Activated CD4-positive, alpha-beta memory T cell treated with anti-CD3 and anti-CD28 coated beads, Interleukin-2, amount 10 ng/mL, durations not matched to agents 7 days and 5 days (primary cell): ENCODE data around the gene ZRANB3. TPM values are rescaled to one million over a fixed set of nuclear protein-coding genes. Genes with fewer than 3 reads are reported as not detected.
A peak's percentile ranks its signal among the peaks of the same experiment; 100 is the strongest.
"Not testable (repeated sequence)": the region's sequence is repeated elsewhere in the genome, so short reads cannot be mapped to it uniquely, and the experiment has no call there.

ENCODE experiments used
- CTCF ChIA-PET: fragments of 350-600 bp; sonication (Branson Sonifier 250); formaldehyde crosslinking; loops from one replicate; lab custom pipeline; 2021; ENCODE audit warnings: antibody characterized with exemption, inconsistent platforms; lab: Charles Lee
- POLR2A ChIA-PET: fragments of 350-600 bp; sonication (Branson Sonifier 250); formaldehyde crosslinking; loops from one replicate; lab custom pipeline; 2021; ENCODE audit warnings: antibody characterized with exemption; lab: Charles Lee
- DNase-seq: peaks from one replicate; pipeline ENCODE4 v3.0.0-alpha.2; 2020
- H3K27ac Mint-ChIP-seq: one replicate; pipeline ENCODE4 v1.8.0; 2021; ENCODE audit warnings: mild to moderate bottlenecking, mixed read lengths
- H3K27me3 Mint-ChIP-seq: one replicate; pipeline ENCODE4 v1.8.0; 2021; ENCODE audit warnings: mixed read lengths
- H3K36me3 Mint-ChIP-seq: one replicate; pipeline ENCODE4 v1.8.0; 2021; ENCODE audit warnings: low read depth, mixed read lengths
- H3K4me1 Mint-ChIP-seq: one replicate; pipeline ENCODE4 v1.8.0; 2021; ENCODE audit warnings: mixed read lengths
- H3K4me3 Mint-ChIP-seq: one replicate; pipeline ENCODE4 v1.8.0; 2021; ENCODE audit warnings: mild to moderate bottlenecking, mixed read lengths
- H3K9me3 Mint-ChIP-seq: one replicate; pipeline ENCODE4 v1.8.0; 2021; ENCODE audit warnings: mixed read lengths
- total RNA-seq, 2 experiments: library from RNA; stranded (reverse); gene quantifications; one replicate each; pipeline ENCODE4 v1.2.3, GENCODE V29; 2021

The ZRANB3 gene
- total RNA-seq, 2 experiments from 2014 or later, result 5.8 to 6.2 TPM

GRCh38 chr2:135531231-135532197 is 496 bp upstream of the ZRANB3 start, which contains the start of gene R3HDM1:
TSS of gene R3HDM1 (plus strand) at chr2:135531484. CDS start at chr2:135604846, 73,362 bp downstream.
- peak; percentile 96 for DNase-seq
- ChIA-PET POLR2A (interaction anchor here (0.6 to 3.2 kb wide), 22 partner anchors 11 to 852 kb away, joined by 3 to 30 read pairs (median 4); partner anchors contain the start of genes CCNT2, RAB3GAP1 and UBXN4), CTCF (interaction anchor here (0.7 to 2.5 kb wide), 6 partner anchors 89 to 527 kb away, joined by 3 to 9 read pairs (median 4); partner anchors contain the start of gene UBXN4)
- Mint-ChIP-seq H3K4me1 (peaks cover 31% of the 10 kb centered on the region), H3K9me3 (no peaks in the 10 kb centered on the region), H3K27me3 (no peaks in the 10 kb centered on the region), H3K36me3 (peaks cover 6% of the 10 kb centered on the region), H3K4me3 (no peak within 1 kb of the TSS), H3K27ac (no peak within 1 kb of the TSS)

GRCh38 chr2:135528006-135528405 is 3.0 kb downstream of the ZRANB3 start:
- ChIA-PET POLR2A (no interaction called here), CTCF (no interaction called here)
- no peak for DNase-seq
- Mint-ChIP-seq H3K9me3 (no peaks in the 10 kb centered on the region), H3K4me3 (no peak overlapping the region), H3K4me1 (peaks cover 23% of the 10 kb centered on the region), H3K27ac (no peak overlapping the region), H3K27me3 (no peaks in the 10 kb centered on the region), H3K36me3 (peaks cover 6% of the 10 kb centered on the region)

- H3K4me3 Mint-ChIP-seq, result no peak overlapping the region
- CTCF ChIA-PET, result interaction anchor here (1.1 kb wide), 1 partner anchor 522 kb away, joined by 3 read pairs; no protein-coding TSS in a partner anchor
- no peaks in the 10 kb centered on the region for H3K27me3 Mint-ChIP-seq
- H3K36me3 Mint-ChIP-seq, result peaks cover 14% of the 10 kb centered on the region
- no peak overlapping the region for H3K27ac Mint-ChIP-seq
- H3K9me3 Mint-ChIP-seq, result peaks cover 2% of the 10 kb centered on the region
- POLR2A ChIA-PET, result no interaction called here
- no peak for DNase-seq
- H3K4me1 Mint-ChIP-seq, result peaks cover 15% of the 10 kb centered on the region
Measured at GRCh38 chr2:135525786-135526185, 5.2 kb downstream of the ZRANB3 start.

- Mint-ChIP-seq H3K9me3 (peaks cover 4% of the 10 kb centered on the region), H3K4me1 (peaks cover 8% of the 10 kb centered on the region), H3K4me3 (no peak overlapping the region), H3K27ac (no peak overlapping the region), H3K27me3 (no peaks in the 10 kb centered on the region), H3K36me3 (no peaks in the 10 kb centered on the region)
- POLR2A ChIA-PET, result no interaction called here
- DNase-seq, result no peak
- CTCF ChIA-PET, result no interaction called here
Measured at GRCh38 chr2:135512099-135512498, 18.9 kb downstream of the ZRANB3 start.

- no peak for DNase-seq
- H3K4me3 Mint-ChIP-seq, result no peak overlapping the region
- H3K9me3 Mint-ChIP-seq, result peaks cover 4% of the 10 kb centered on the region
- ChIA-PET POLR2A (interaction anchor here (0.7 kb wide), 1 partner anchor 254 kb away, joined by 3 read pairs; no protein-coding TSS in a partner anchor), CTCF (no interaction called here)
- no peak overlapping the region for H3K27ac Mint-ChIP-seq
- H3K36me3 Mint-ChIP-seq, result no peaks in the 10 kb centered on the region
- peaks cover 8% of the 10 kb centered on the region for H3K4me1 Mint-ChIP-seq
- no peaks in the 10 kb centered on the region for H3K27me3 Mint-ChIP-seq
Measured at GRCh38 chr2:135510577-135510976, 20.4 kb downstream of the ZRANB3 start.

GRCh38 chr2:135504811-135505210 is 26.2 kb downstream of the ZRANB3 start:
- Mint-ChIP-seq H3K27ac (no peak overlapping the region), H3K4me1 (no peaks in the 10 kb centered on the region), H3K4me3 (no peak overlapping the region), H3K27me3 (no peaks in the 10 kb centered on the region), H3K9me3 (peaks cover under 1% of the 10 kb centered on the region), H3K36me3 (peaks cover 3% of the 10 kb centered on the region)
- ChIA-PET CTCF (no interaction called here), POLR2A (no interaction called here)
- DNase-seq, result no peak

- H3K4me3 Mint-ChIP-seq, H3K27ac Mint-ChIP-seq: not testable (repeated sequence)
- peaks cover 15% of the 10 kb centered on the region for H3K36me3 Mint-ChIP-seq
Measured at GRCh38 chr2:135498588-135498987, 32.4 kb downstream of the ZRANB3 start.

GRCh38 chr2:135494917-135495316 is 36.1 kb downstream of the ZRANB3 start:
- Mint-ChIP-seq H3K27me3 (no peaks in the 10 kb centered on the region), H3K36me3 (peaks cover 15% of the 10 kb centered on the region), H3K4me1 (no peaks in the 10 kb centered on the region), H3K27ac (no peak overlapping the region), H3K9me3 (peaks cover 14% of the 10 kb centered on the region), H3K4me3 (no peak overlapping the region)
- POLR2A ChIA-PET, result no interaction called here
- CTCF ChIA-PET, result no interaction called here
- DNase-seq, result no peak

More at GRCh38 chr2:135498588-135498987, 32.4 kb downstream of the ZRANB3 start:
- H3K4me1 Mint-ChIP-seq, H3K27me3 Mint-ChIP-seq, CTCF ChIA-PET, POLR2A ChIA-PET, DNase-seq: not testable (repeated sequence)
- peaks cover 14% of the 10 kb centered on the region for H3K9me3 Mint-ChIP-seq

GRCh38 chr2:135494503-135494902 is 36.5 kb downstream of the ZRANB3 start:
- DNase-seq, result no peak
- Mint-ChIP-seq H3K4me1 (no peaks in the 10 kb centered on the region), H3K27ac (no peak overlapping the region), H3K9me3 (peaks cover 12% of the 10 kb centered on the region), H3K4me3 (no peak overlapping the region), H3K36me3 (peaks cover 15% of the 10 kb centered on the region), H3K27me3 (no peaks in the 10 kb centered on the region)
- POLR2A ChIA-PET, result no interaction called here
- CTCF ChIA-PET, result no interaction called here

GRCh38 chr2:135490376-135490775 is 40.6 kb downstream of the ZRANB3 start:
- Mint-ChIP-seq H3K9me3 (peaks cover 3% of the 10 kb centered on the region), H3K27ac (no peak overlapping the region), H3K4me1 (no peaks in the 10 kb centered on the region), H3K36me3 (peaks cover 8% of the 10 kb centered on the region), H3K27me3 (no peaks in the 10 kb centered on the region), H3K4me3 (no peak overlapping the region)
- DNase-seq, result no peak
- ChIA-PET CTCF (no interaction called here), POLR2A (no interaction called here)

- H3K36me3 Mint-ChIP-seq, result peaks cover 4% of the 10 kb centered on the region
- no peaks in the 10 kb centered on the region for H3K27me3 Mint-ChIP-seq
- POLR2A ChIA-PET, result no interaction called here
- no peak overlapping the region for H3K4me3 Mint-ChIP-seq
- DNase-seq, result no peak
- no peaks in the 10 kb centered on the region for H3K4me1 Mint-ChIP-seq
- H3K9me3 Mint-ChIP-seq, result peaks cover 3% of the 10 kb centered on the region
- CTCF ChIA-PET, result no interaction called here
- H3K27ac Mint-ChIP-seq, result no peak overlapping the region
Measured at GRCh38 chr2:135485441-135485840, 45.6 kb downstream of the ZRANB3 start.

- Mint-ChIP-seq H3K36me3 (no peaks in the 10 kb centered on the region), H3K9me3 (no peaks in the 10 kb centered on the region), H3K4me3 (no peak overlapping the region), H3K27ac (no peak overlapping the region), H3K4me1 (no peaks in the 10 kb centered on the region), H3K27me3 (no peaks in the 10 kb centered on the region)
- ChIA-PET CTCF (interaction anchor here (1.3 to 4.1 kb wide), 2 partner anchors 235 to 266 kb away, joined by 3 to 41 read pairs; no protein-coding TSS in a partner anchor), POLR2A (no interaction called here)
- DNase-seq, result no peak
Measured at GRCh38 chr2:135475128-135475527, 55.9 kb downstream of the ZRANB3 start.

- no peak overlapping the region for H3K27ac Mint-ChIP-seq
- H3K4me3 Mint-ChIP-seq, result no peak overlapping the region
- POLR2A ChIA-PET, result interaction anchor here (0.9 kb wide), 1 partner anchor 236 kb away, joined by 6 read pairs; no protein-coding TSS in a partner anchor
- no peaks in the 10 kb centered on the region for H3K27me3 Mint-ChIP-seq
- peak; percentile 31 for DNase-seq
- CTCF ChIA-PET, result interaction anchor here (0.6 to 4.1 kb wide), 9 partner anchors 13 to 469 kb away, joined by 3 to 41 read pairs (median 3); partner anchors contain the start of gene UBXN4
- H3K36me3 Mint-ChIP-seq, result no peaks in the 10 kb centered on the region
- no peaks in the 10 kb centered on the region for H3K4me1 Mint-ChIP-seq
- H3K9me3 Mint-ChIP-seq, result no peaks in the 10 kb centered on the region
Measured at GRCh38 chr2:135473567-135473966, 57.5 kb downstream of the ZRANB3 start.
